Thyroid gland (tissue), 4 donors: ENCODE results near the gene SLC9A1. TPM values are rescaled to one million over a fixed set of nuclear protein-coding genes. Genes with fewer than 3 reads are reported as not detected.

ENCODE experiments used
- DNase-seq, 2 donors: peaks; one replicate each; pipeline ENCODE4 v3.0.0-alpha.2; 2019
- H3K27ac ChIP-seq, 3 donors: fragments of 200-600 bp; sonication (generic); 1 replicate in 2 of 3; 2 replicates in 1 of 3; pipeline ENCODE4 v1.5.1; 2016 to 2019; ENCODE audit warnings: mild to moderate bottlenecking in 1 of 3, moderate library complexity in 1 of 3
- H3K27me3 ChIP-seq: fragments of 200-600 bp; sonication (generic); one replicate; pipeline ENCODE4 v1.5.1; 2019
- H3K36me3 ChIP-seq, 2 donors: fragments of 200-600 bp; sonication (generic); one replicate each; pipeline ENCODE4 v1.5.1; 2016 to 2019
- H3K4me1 ChIP-seq, 2 donors: fragments of 200-600 bp; sonication (generic); one replicate each; pipeline ENCODE4 v1.5.1; 2017 to 2019
- H3K4me3 ChIP-seq, 3 donors: fragments of 200-600 bp; sonication (generic); replicated peaks in 1 of 3; 1 replicate in 2 of 3; 2 replicates in 1 of 3; pipeline ENCODE4 v1.5.1; 2016; ENCODE audit warnings: mild to moderate bottlenecking in 1 of 3
- H3K9me3 ChIP-seq: fragments of 200-600 bp; sonication (generic); one replicate; pipeline ENCODE4 v1.5.1; 2017
- POLR2A ChIP-seq, 2 donors: fragments of 450-650 bp; IDR thresholded peaks; one replicate each; pipeline ENCODE4 v1.6.1; 2017; ENCODE audit warnings: antibody characterized with exemption in 2 of 2, mild to moderate bottlenecking in 2 of 2, moderate library complexity in 1 of 2
- WGBS, 2 donors: methylation state at CpG; one replicate each; pipeline ENCODE4 v1.1.5; 2017; 5-methylcytosine and 5-hydroxymethylcytosine counted together
- intact Hi-C: fragments of 100-400 bp; cut with DNase I; formaldehyde crosslinking; loops from one replicate; pipeline ENCODE4 v1.15.1; 2023
- total RNA-seq, 4 donors: library from RNA; depleted of rRNA; stranded (reverse); fragments of >200 nt; gene quantifications; one replicate each; pipeline ENCODE4 v1.2.3, GENCODE V29; 2016
- TF ChIP-seq, protein P1 (sequence below), 6 experiments: fragments of 200-600 bp in 3 of 6; fragments of 450-650 bp in 3 of 6; sonication (generic) in 3 of 6; IDR thresholded peaks; one replicate each; pipeline ENCODE4 v1.5.1; 2016 to 2019; ENCODE audit warnings: antibody characterized with exemption in 6 of 6, mild to moderate bottlenecking in 2 of 6, inconsistent platforms in 1 of 6, moderate library complexity in 1 of 6

The SLC9A1 gene
- total RNA-seq, 4 donors from 2014 or later: 13.3 to 26.1 (median 19.9) TPM

DNA sequence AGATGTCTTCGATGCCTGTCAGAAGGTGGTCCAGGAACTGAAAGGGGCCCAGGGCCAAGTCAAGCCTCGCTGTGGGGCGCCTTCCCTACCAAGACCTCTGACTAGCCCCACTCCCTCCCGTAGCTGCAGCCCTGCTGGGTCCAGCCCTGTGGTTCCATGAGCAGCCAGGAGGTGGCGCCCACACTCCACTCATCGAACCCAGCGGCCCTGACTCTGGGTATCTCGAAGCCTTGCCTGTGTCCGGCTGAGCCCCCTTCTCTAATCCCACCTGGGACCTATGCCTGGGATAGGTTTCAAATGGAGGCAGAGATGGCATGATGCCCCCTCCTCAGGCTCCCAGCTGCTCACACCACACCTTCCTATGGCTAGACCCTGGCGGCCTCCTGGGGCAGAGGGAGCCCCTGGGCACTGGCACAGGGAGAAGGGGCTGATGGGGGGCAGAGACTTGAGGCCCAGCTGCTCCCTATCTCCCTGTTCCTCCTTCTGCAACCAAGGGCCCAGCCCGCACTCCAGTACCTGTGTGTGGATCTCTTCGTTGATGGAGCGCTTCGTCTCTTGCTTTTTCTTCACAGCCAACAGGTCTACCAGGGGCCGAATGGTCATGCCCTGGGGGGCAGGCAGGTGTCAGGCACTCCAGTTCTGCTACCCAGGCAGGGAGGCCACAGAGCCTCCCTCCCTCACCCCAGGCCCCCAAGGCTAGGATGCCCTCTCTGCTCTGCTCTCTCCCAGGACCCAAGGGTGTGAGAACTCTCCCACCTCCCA, 52.0 kb downstream of the SLC9A1 start:
- Histone ChIP-seq H3K27me3 (no peaks in the 10 kb centered on the region), H3K9me3 (no peaks in the 10 kb centered on the region), H3K4me3 (no peak overlapping the region), H3K27ac (no peak overlapping the region), H3K4me1 (peaks cover 5 to 21% of the 10 kb centered on the region in 2 donors), H3K36me3 (peaks cover 0 to 6% of the 10 kb centered on the region in 2 donors)
- TF ChIP-seq, protein P1, sequence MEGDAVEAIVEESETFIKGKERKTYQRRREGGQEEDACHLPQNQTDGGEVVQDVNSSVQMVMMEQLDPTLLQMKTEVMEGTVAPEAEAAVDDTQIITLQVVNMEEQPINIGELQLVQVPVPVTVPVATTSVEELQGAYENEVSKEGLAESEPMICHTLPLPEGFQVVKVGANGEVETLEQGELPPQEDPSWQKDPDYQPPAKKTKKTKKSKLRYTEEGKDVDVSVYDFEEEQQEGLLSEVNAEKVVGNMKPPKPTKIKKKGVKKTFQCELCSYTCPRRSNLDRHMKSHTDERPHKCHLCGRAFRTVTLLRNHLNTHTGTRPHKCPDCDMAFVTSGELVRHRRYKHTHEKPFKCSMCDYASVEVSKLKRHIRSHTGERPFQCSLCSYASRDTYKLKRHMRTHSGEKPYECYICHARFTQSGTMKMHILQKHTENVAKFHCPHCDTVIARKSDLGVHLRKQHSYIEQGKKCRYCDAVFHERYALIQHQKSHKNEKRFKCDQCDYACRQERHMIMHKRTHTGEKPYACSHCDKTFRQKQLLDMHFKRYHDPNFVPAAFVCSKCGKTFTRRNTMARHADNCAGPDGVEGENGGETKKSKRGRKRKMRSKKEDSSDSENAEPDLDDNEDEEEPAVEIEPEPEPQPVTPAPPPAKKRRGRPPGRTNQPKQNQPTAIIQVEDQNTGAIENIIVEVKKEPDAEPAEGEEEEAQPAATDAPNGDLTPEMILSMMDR (IDR thresholded peaks at IDR 0.05): peak; percentile 92 to 98 (median 96)
- TF ChIP-seq POLR2A (IDR thresholded peaks at IDR 0.05): no peak
- 44 to 77% methylated on average over 8 to 11 of the region's 15 CpGs for WGBS, 2 donors
- peak; percentile 67 to 68 for DNase-seq
- intact Hi-C loops: loop anchor here (2.0 to 10.0 kb wide), 3 partner anchors 52 to 292 kb away; partner anchors contain the start of gene GPR3

DNA sequence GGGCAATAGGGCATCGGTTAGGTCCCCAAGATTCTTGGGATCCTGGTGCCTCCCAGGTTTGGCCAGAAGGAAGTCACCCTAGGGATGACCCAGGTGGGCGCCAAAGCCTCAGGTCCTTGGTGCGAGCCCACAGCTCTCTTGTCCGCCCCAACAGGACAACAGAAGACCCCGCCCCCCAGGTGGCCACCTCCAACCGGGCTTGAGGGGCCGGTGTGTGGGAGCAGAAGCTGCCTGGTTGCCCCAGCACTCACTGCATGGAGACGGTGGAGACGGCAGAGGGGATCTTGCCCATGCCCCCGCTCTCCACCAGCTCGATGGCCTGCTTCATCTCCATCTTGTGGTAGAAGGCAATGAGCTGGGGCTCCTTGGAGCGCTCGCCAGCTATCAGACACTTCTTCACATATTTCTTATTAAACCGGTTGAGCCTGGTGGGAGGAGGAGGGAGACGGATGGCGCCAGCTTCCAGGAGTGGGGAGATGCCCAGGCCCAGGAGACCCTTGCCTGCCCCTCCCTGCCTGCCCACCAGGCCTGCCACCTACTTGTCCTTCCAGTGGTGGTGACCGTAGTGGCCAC, 52.7 kb downstream of the SLC9A1 start:
- TF ChIP-seq, protein P1 (IDR thresholded peaks at IDR 0.05): no peak
- no peak for TF ChIP-seq POLR2A (IDR thresholded peaks at IDR 0.05)
- WGBS, 2 donors: 84 to 93% methylated on average over 12 of the region's 17 CpGs
- H3K36me3 ChIP-seq: peaks cover 0 to 6% of the 10 kb centered on the region in 2 donors

DNA sequence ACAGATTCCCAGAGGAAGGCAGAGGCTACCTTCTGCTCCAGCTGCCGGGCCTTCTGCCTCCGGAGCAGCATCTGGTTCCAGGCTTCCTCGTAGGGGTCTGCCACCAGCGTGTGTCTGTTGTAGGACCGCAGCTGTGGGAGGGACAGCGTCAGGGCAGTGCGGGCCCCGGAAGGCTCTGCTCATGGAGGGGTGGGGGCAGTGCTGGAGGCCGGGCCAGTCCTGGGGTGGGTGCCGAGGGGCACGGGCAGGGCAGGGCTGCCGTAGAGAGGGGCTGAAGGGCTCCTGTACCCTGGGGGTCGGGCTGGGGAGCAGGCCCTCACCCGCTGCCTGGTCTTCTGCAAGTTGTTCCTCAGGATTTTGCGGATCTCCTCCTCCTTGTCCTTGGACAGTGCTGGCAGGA, 53.2 kb downstream of the SLC9A1 start:
- TF ChIP-seq POLR2A (IDR thresholded peaks at IDR 0.05): no peak
- TF ChIP-seq, protein P1 (IDR thresholded peaks at IDR 0.05): no peak
- no peak for DNase-seq
- Histone ChIP-seq H3K36me3 (peaks cover 0 to 6% of the 10 kb centered on the region in 2 donors), H3K9me3 (no peaks in the 10 kb centered on the region), H3K4me1 (peaks cover 5 to 21% of the 10 kb centered on the region in 2 donors), H3K4me3 (no peak overlapping the region), H3K27ac (no peak overlapping the region), H3K27me3 (no peaks in the 10 kb centered on the region)
- intact Hi-C loops: loop anchor here (2.0 to 10.0 kb wide), 3 partner anchors 51 to 293 kb away; partner anchors contain the start of gene GPR3
- 88 to 100% methylated on average over 3 to 5 of the region's 15 CpGs for WGBS, 2 donors

More for the DNA sequence above, 52.7 kb downstream of the SLC9A1 start:
- intact Hi-C loops: loop anchor here (2.0 to 10.0 kb wide), 3 partner anchors 51 to 293 kb away; partner anchors contain the start of gene GPR3
- Histone ChIP-seq H3K4me1 (peaks cover 5 to 21% of the 10 kb centered on the region in 2 donors), H3K27ac (no peak overlapping the region), H3K27me3 (no peaks in the 10 kb centered on the region), H3K4me3 (no peak overlapping the region), H3K9me3 (no peaks in the 10 kb centered on the region)
- no peak for DNase-seq

DNA sequence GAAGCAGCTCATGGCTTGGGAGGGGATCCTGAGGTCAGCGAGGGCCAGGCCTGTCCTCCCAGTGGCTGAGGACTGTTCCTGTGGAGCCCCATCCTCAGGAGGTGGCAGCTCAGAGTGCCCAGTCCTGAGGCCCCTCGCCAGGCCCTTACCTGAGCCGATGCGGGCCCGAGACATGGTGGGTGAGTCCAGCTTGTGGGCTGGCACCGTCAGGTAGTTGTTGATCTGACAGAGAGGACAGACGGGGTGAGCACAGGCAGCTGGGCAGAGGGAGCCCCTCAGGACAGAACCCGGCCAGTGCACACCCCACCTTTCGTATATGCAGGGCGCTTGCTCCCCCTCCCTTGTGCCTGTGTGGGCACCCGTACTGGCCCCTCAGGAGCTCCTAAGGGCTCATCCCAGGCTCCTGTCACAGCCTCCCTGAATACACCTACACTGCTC, 53.9 kb downstream of the SLC9A1 start:
- H3K27me3 ChIP-seq: no peaks in the 10 kb centered on the region
- no peak for TF ChIP-seq POLR2A (IDR thresholded peaks at IDR 0.05)
- TF ChIP-seq, protein P1 (IDR thresholded peaks at IDR 0.05): no peak
- H3K9me3 ChIP-seq: no peaks in the 10 kb centered on the region
- no peak overlapping the region for H3K4me3 ChIP-seq
- intact Hi-C loops: loop anchor here (10.0 kb wide), 1 partner anchor 294 kb away; the partner anchor contains the start of gene GPR3
- DNase-seq: no peak
- H3K27ac ChIP-seq: no peak overlapping the region
- H3K36me3 ChIP-seq: peaks cover 0 to 6% of the 10 kb centered on the region in 2 donors
- H3K4me1 ChIP-seq: peaks cover 5 to 21% of the 10 kb centered on the region in 2 donors
- 98 to 100% methylated on average over 4 to 8 of the region's 11 CpGs for WGBS, 2 donors
